Astrocyte of the spinal cord (primary cell): ENCODE results near the gene RNGTT.
"Not testable (repeated sequence)": the region's sequence is repeated elsewhere in the genome, so short reads cannot be mapped to it uniquely, and the experiment has no call there.

ENCODE experiments used
- DNase-seq: peaks from one replicate; pipeline ENCODE4 v3.0.0; 2011; ENCODE audit warnings: low read depth, low spot score
- H3K4me3 ChIP-seq: 2 replicates; pipeline ENCODE4 v1.5.1; 2011; ENCODE audit warnings: low read depth, mild to moderate bottlenecking, low read length, moderate library complexity
- in situ Hi-C: cut with HindIII; loops from 2 replicates; pipeline ENCODE4 v1.10.0; 2017; ENCODE audit warnings: low sequenced_read_pairs
- TF ChIP-seq, protein P1 (sequence below): IDR thresholded peaks from 2 replicates; pipeline ENCODE4 v1.5.1; 2012; ENCODE audit warnings: low read depth, mild to moderate bottlenecking, low read length, inconsistent platforms

RNGTT gene

DNA sequence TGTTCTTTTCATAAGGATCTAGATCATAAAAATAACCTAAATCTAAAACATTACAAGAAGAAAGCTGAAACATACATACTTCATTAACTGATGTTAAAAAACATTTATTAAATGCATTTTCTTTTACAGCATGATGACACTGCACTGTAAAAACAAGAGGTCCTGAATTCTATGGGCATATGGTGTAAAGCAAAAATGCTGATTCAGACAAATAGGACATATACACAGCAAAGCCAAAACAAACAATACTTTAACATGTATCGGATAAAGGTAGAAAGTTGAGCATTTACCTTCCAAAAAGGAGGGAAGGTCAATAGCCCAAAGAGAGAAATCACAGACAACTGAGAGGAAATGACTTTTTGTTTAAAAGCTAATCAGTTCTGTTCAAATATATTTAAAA, 221.5 kb downstream of the RNGTT start:
- TF ChIP-seq, protein P1, sequence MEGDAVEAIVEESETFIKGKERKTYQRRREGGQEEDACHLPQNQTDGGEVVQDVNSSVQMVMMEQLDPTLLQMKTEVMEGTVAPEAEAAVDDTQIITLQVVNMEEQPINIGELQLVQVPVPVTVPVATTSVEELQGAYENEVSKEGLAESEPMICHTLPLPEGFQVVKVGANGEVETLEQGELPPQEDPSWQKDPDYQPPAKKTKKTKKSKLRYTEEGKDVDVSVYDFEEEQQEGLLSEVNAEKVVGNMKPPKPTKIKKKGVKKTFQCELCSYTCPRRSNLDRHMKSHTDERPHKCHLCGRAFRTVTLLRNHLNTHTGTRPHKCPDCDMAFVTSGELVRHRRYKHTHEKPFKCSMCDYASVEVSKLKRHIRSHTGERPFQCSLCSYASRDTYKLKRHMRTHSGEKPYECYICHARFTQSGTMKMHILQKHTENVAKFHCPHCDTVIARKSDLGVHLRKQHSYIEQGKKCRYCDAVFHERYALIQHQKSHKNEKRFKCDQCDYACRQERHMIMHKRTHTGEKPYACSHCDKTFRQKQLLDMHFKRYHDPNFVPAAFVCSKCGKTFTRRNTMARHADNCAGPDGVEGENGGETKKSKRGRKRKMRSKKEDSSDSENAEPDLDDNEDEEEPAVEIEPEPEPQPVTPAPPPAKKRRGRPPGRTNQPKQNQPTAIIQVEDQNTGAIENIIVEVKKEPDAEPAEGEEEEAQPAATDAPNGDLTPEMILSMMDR = no peak
- in situ Hi-C loops = no loop called here

DNA sequence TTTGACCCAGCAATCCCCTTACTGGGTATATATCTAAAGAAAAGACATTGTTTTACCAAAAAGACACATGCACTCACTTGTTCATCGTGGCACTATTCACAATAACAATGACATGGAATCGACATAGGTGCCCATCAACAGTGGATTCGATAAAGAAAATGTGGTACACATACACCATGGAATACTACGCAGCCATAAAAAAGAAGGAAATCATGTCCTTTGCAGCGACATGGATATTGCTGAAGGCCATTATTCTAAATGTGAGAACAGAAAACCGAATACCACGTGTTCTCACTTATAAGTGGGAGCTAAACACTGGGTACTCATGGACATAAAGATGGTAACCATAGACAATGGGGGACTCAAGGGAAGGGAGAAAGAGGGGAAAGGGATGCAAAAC, 222.3 kb downstream of the RNGTT start:
- no peak for DNase-seq
- no peak overlapping the region for H3K4me3 ChIP-seq
- in situ Hi-C loops = no loop called here
- TF ChIP-seq, protein P1 = no peak

More for the DNA sequence above, 221.5 kb downstream of the RNGTT start:
- no peak overlapping the region for H3K4me3 ChIP-seq
- no peak for DNase-seq

DNA sequence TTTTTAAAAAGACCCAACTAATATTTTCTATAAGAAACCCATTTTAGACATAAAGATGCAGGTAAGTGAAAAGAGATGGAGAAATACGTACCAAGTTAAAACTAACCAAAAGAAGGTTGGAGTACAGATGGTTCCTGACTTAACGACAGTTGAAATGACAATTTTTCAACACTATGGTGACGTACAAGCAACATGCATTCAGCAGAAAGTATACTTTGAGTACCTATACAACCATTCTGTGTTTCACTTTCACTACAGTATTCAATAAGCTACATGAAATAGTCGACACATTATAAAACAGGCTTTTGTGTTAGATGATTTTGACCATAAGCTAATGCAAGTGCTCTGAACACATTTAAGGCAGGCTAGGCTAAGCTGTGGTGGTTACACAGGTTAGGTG, 228.9 kb downstream of the RNGTT start:
- TF ChIP-seq, protein P1 = no peak
- H3K4me3 ChIP-seq = no peak overlapping the region
- in situ Hi-C loops = no loop called here
- DNase-seq = no peak

DNA sequence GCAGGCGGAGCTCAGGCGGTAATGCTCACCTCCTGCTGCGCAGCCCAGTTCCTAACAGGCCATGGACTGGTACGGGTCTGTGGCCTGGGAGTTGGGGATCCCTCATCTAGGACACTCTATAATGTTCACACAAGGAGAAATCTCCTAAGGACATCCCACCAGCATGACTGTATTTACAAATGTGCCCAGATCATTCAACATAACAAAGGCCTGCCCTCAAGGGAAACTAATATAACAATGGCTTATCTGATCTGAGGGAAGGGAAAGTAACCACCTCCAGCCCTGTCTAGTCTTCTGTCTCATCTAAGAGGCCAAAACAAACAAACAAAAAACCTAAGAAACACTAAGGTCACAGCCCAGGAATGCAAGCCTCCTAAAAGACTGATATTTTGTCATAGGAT, 232.8 kb downstream of the RNGTT start:
- in situ Hi-C loops = no loop called here
- TF ChIP-seq, protein P1 = no peak
- DNase-seq = peak; percentile 67
- no peak overlapping the region for H3K4me3 ChIP-seq

DNA sequence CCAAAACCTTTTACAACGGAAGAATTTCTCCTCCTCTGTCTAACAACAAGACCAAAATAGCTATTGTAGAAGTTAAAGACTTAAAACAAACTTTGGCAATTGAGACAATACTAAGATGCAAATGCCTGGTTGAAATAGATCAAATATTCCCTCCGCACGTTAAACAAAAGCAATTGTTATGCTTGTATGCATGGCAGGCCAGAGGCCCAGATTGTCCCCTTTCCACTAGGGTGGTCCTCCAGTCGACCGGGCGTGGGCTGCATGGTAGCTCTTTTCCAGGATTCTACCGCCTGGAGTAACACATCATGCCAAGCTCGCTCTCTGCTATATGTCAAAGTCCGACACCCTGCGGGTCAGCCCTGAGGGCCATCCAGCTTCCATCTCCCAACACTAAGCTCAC, 234.7 kb downstream of the RNGTT start:
- TF ChIP-seq, protein P1 = no peak
- in situ Hi-C loops = no loop called here
- no peak for DNase-seq
- H3K4me3 ChIP-seq = no peak overlapping the region

DNA sequence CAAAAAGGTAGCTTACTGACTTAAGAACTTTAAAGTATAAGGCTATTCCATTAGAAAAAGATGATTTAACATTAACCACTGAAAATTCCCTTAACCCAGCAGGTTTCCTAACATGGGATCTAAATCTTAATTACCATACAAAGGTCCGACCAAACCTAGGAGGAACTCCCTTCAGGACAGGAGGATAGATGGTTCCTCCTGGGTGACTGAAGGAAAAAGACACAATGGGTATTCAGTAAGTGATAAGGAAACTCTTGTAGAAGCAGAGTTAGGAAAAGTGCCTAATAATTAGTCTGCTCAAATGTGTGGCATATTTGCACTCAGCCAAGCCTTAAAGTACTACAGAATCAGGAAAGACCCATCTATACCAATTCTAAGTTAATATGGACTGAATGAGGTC, 237.0 kb downstream of the RNGTT start:
- H3K4me3 ChIP-seq, in situ Hi-C loops, DNase-seq: not testable (repeated sequence)

DNA sequence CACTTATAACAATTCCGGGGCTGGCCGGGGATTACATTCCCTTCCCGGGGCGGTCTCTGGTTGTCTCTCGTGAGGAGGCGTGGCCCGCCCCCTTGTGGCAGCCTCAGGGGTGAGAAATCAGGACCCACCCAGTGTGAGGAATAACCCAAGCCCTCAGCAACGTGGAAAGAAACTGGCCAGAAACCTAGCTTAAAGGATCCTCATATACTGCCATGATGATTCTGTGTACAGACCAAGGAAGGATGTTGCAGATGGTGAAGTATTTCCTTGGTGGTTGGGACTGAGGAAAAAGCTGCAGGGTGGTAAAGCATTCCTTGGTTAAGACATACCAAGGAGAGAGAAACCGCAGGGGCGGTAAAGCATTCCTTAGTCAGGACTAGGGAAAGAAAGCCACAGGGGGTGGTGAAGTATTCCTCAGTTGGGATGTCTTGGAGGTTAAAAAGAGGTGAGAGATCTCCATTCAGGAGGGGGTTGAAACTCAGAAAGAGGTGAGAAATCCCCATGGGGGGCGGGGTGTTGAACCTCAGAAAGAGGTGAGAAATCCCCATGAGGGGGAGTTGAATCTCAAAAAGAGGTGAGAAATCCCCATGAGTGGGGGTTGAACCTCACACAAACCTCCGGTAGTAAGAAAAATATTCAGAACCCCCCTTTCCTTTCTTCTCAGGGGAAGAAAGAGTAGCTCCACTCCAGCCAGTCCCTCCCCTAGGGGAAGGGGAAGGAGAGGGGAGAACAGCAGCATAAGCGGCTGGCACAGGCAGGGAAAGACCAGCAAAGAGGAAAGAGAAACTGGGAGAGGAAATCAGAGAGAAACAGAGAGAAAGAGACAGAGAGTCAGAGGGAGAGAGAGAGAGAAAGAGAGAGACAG, 238.1 kb downstream of the RNGTT start:
- no peak overlapping the region for H3K4me3 ChIP-seq
- peak; percentile 90 for DNase-seq
- in situ Hi-C loops = no loop called here
- TF ChIP-seq, protein P1 = peak; percentile 45
